HepG2 (cell line): ENCODE measurements around the gene PKD1L1. TPM values are rescaled to one million over a fixed set of nuclear protein-coding genes. Genes with fewer than 3 reads are reported as not detected.

Experiments
- ASH2L ChIP-seq: fragments of 300-600, 200-600 bp; sonication (generic); IDR thresholded peaks from 2 replicates; pipeline ENCODE4 v1.7.0; 2017; ENCODE audit warnings: low read depth, mild to moderate bottlenecking, moderate library complexity, mixed read lengths, low read length; ENCODE audit not compliant: insufficient read length
- EHMT2 ChIP-seq: fragments of 200-600 bp; sonication (generic); IDR thresholded peaks from 2 replicates; pipeline ENCODE4 v1.7.0; 2017; ENCODE audit warnings: antibody characterized with exemption, low read depth, low read length, borderline replicate concordance
- ISX ChIP-seq: sonication (generic); formaldehyde crosslinking; conservative IDR thresholded peaks from 2 replicates; pipeline ENCODE4 v1.5.0; 2020; ENCODE audit warnings: missing genetic modification reagents
- MTF1 ChIP-seq: sonication (generic); formaldehyde crosslinking; IDR thresholded peaks from 2 replicates; pipeline ENCODE4 v1.5.0; 2020; ENCODE audit warnings: missing genetic modification reagents
- PAX8 ChIP-seq: sonication (generic); formaldehyde crosslinking; IDR thresholded peaks from 2 replicates; pipeline ENCODE4 v1.8.0; 2022; ENCODE audit warnings: mild to moderate bottlenecking, missing genetic modification reagents, borderline replicate concordance
- RELA ChIP-seq: sonication (generic); formaldehyde crosslinking; IDR thresholded peaks from 2 replicates; pipeline ENCODE4 v1.4.0; 2020; ENCODE audit warnings: missing genetic modification reagents
- SATB2 ChIP-seq: sonication (generic); formaldehyde crosslinking; IDR thresholded peaks from 2 replicates; pipeline ENCODE4 v1.5.0; 2020; ENCODE audit warnings: missing genetic modification reagents
- SSRP1 ChIP-seq: IDR thresholded peaks from 2 replicates; pipeline ENCODE4 v1.6.1; 2016; ENCODE audit warnings: control low read depth
- YEATS2 ChIP-seq: sonication (generic); formaldehyde crosslinking; IDR thresholded peaks from 2 replicates; pipeline ENCODE4 v1.4.0; 2020; ENCODE audit warnings: missing genetic modification reagents, borderline replicate concordance
- ZBTB7A ChIP-seq: sonication (generic); formaldehyde crosslinking; IDR thresholded peaks from 2 replicates; pipeline ENCODE4 v1.8.0; 2022; ENCODE audit warnings: mild to moderate bottlenecking, missing genetic modification reagents
- ZNF205 ChIP-seq: IDR thresholded peaks from 2 replicates; pipeline ENCODE4 v1.6.1; 2018; ENCODE audit warnings: missing biosample characterization, missing genetic modification reagents
- ZNF296 ChIP-seq: sonication (generic); formaldehyde crosslinking; conservative IDR thresholded peaks from 2 replicates; pipeline ENCODE4 v1.5.0; 2020; ENCODE audit warnings: mild to moderate bottlenecking, missing genetic modification reagents
- ZNF589 ChIP-seq: sonication (generic); formaldehyde crosslinking; conservative IDR thresholded peaks from 2 replicates; pipeline ENCODE4 v1.8.0; 2022; ENCODE audit warnings: mild to moderate bottlenecking, moderate library complexity, missing genetic modification reagents
- ZNF616 ChIP-seq: sonication (generic); formaldehyde crosslinking; IDR thresholded peaks from 2 replicates; pipeline ENCODE4 v1.5.0; 2020; ENCODE audit warnings: low read depth, mild to moderate bottlenecking, missing genetic modification reagents
- ZNF816 ChIP-seq: sonication (generic); formaldehyde crosslinking; IDR thresholded peaks from 2 replicates; pipeline ENCODE4 v1.8.0; 2022; ENCODE audit warnings: missing genetic modification reagents, mild to moderate bottlenecking, borderline replicate concordance
- ZNF83 ChIP-seq: sonication (generic); formaldehyde crosslinking; IDR thresholded peaks from 2 replicates; pipeline ENCODE4 v1.4.0; 2020; ENCODE audit warnings: missing genetic modification reagents, mild to moderate bottlenecking, borderline replicate concordance
- polyA plus RNA-seq, 8 experiments: library from polyadenylated mRNA; depleted of rRNA in 3 of 8; stranded (reverse) in 7 of 8; unstranded in 1 of 8; fragments of >200 nt; fragmentation: Illumina TruSeq in 4 of 8; extraction: Trizol in 4 of 8; gene quantifications; 2 replicates each; pipeline versions ENCODE4 v1.2.1 to v1.2.3, GENCODE V29; 2011 to 2016; ENCODE audit warnings: low read depth in 4 of 8, missing spikeins in 1 of 8, mixed read lengths in 1 of 8; ENCODE audit not compliant: insufficient read depth in 1 of 8
- total RNA-seq, 5 experiments: library from RNA; depleted of rRNA; stranded (reverse); fragments of >200 nt; fragmentation: Illumina TruSeq; extraction: Trizol; gene quantifications; 2 replicates each; pipeline ENCODE4 v1.2.3, GENCODE V29; 2016; ENCODE audit warnings: low read depth in 1 of 5
- TF ChIP-seq, protein P1 (sequence below): sonication (generic); formaldehyde crosslinking; IDR thresholded peaks from 2 replicates; pipeline ENCODE4 v1.4.0; 2020; ENCODE audit warnings: missing genetic modification reagents
- TF ChIP-seq, protein P2 (sequence below): sonication (generic); formaldehyde crosslinking; IDR thresholded peaks from 2 replicates; pipeline ENCODE4 v1.4.0; 2020; ENCODE audit warnings: missing genetic modification reagents, borderline replicate concordance
- TF ChIP-seq, protein P3 (sequence below): sonication (generic); formaldehyde crosslinking; IDR thresholded peaks from 2 replicates; pipeline ENCODE4 v1.4.0; 2020; ENCODE audit warnings: missing genetic modification reagents
- TF ChIP-seq, protein P4 (sequence below): sonication (generic); formaldehyde crosslinking; IDR thresholded peaks from 2 replicates; pipeline ENCODE4 v1.5.0; 2020; ENCODE audit warnings: mild to moderate bottlenecking, missing genetic modification reagents

Gene PKD1L1
- total and polyA plus RNA-seq, 2 of the 13 experiments (the other 11 are each of a cell fraction or from before 2014, with no cell fraction given), result 0.01 TPM; not detected in 1

DNA sequence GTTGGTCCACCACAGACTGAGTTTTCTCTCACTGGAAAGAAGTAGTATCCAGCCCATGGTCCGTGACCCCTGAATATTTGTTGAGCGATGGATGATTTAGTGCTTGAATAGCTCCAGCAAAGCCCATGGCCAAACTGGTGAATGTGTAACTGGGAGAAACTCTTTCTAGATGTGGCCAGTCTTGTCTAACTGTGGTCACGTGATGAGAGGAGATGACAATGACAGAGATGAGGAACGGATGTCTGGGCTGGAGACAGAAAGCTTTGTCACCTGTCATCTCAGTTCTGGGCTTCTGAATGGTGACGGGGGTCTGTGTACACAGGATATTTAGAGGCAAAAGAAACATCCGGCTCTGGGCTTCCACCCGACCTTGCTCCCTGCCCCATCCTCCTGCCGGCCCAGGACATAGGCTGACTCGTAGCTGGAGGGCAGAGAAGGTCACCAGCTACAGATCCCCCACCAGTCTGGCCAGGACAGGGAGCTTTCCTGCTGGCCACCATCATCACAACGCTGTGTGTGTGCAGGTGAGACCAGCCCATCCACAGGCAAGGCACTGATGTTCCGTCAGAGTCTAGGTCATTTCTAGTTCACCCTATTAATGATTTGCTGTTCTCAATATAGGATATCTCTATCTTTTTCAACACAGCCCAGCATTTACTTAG, 213.8 kb downstream of the PKD1L1 start (continued):
- TF ChIP-seq EHMT2, result no peak; the same call in 1 of the 2 replicates
- TF ChIP-seq SSRP1 (CRISPR knock-in tag), result no peak
- no peak for TF ChIP-seq ZNF83 (CRISPR knock-in tag)
- peak; percentile 43; the same call in 1 of the 2 replicates for TF ChIP-seq YEATS2 (CRISPR knock-in tag)
- TF ChIP-seq, protein P1, sequence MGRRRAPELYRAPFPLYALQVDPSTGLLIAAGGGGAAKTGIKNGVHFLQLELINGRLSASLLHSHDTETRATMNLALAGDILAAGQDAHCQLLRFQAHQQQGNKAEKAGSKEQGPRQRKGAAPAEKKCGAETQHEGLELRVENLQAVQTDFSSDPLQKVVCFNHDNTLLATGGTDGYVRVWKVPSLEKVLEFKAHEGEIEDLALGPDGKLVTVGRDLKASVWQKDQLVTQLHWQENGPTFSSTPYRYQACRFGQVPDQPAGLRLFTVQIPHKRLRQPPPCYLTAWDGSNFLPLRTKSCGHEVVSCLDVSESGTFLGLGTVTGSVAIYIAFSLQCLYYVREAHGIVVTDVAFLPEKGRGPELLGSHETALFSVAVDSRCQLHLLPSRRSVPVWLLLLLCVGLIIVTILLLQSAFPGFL, result no peak
- TF ChIP-seq, protein P2, sequence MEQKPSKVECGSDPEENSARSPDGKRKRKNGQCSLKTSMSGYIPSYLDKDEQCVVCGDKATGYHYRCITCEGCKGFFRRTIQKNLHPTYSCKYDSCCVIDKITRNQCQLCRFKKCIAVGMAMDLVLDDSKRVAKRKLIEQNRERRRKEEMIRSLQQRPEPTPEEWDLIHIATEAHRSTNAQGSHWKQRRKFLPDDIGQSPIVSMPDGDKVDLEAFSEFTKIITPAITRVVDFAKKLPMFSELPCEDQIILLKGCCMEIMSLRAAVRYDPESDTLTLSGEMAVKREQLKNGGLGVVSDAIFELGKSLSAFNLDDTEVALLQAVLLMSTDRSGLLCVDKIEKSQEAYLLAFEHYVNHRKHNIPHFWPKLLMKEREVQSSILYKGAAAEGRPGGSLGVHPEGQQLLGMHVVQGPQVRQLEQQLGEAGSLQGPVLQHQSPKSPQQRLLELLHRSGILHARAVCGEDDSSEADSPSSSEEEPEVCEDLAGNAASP (CRISPR knock-in tag), result peak; percentile 98
- TF ChIP-seq SATB2 (CRISPR knock-in tag), result peak; percentile 64; the same call in 1 of the 2 replicates
- peak; percentile 94 for TF ChIP-seq ZNF816 (CRISPR knock-in tag)
- no peak for TF ChIP-seq ZNF296 (CRISPR knock-in tag)
- 0 out of 2 replicates have a peak, but pooled peaks have one; percentile 9 for TF ChIP-seq ZNF205 (CRISPR knock-in tag)
- TF ChIP-seq ASH2L, result peak; percentile 40
- TF ChIP-seq, protein P3, sequence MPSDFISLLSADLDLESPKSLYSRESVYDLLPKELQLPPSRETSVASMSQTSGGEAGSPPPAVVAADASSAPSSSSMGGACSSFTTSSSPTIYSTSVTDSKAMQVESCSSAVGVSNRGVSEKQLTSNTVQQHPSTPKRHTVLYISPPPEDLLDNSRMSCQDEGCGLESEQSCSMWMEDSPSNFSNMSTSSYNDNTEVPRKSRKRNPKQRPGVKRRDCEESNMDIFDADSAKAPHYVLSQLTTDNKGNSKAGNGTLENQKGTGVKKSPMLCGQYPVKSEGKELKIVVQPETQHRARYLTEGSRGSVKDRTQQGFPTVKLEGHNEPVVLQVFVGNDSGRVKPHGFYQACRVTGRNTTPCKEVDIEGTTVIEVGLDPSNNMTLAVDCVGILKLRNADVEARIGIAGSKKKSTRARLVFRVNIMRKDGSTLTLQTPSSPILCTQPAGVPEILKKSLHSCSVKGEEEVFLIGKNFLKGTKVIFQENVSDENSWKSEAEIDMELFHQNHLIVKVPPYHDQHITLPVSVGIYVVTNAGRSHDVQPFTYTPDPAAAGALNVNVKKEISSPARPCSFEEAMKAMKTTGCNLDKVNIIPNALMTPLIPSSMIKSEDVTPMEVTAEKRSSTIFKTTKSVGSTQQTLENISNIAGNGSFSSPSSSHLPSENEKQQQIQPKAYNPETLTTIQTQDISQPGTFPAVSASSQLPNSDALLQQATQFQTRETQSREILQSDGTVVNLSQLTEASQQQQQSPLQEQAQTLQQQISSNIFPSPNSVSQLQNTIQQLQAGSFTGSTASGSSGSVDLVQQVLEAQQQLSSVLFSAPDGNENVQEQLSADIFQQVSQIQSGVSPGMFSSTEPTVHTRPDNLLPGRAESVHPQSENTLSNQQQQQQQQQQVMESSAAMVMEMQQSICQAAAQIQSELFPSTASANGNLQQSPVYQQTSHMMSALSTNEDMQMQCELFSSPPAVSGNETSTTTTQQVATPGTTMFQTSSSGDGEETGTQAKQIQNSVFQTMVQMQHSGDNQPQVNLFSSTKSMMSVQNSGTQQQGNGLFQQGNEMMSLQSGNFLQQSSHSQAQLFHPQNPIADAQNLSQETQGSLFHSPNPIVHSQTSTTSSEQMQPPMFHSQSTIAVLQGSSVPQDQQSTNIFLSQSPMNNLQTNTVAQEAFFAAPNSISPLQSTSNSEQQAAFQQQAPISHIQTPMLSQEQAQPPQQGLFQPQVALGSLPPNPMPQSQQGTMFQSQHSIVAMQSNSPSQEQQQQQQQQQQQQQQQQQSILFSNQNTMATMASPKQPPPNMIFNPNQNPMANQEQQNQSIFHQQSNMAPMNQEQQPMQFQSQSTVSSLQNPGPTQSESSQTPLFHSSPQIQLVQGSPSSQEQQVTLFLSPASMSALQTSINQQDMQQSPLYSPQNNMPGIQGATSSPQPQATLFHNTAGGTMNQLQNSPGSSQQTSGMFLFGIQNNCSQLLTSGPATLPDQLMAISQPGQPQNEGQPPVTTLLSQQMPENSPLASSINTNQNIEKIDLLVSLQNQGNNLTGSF, result 0 out of 2 replicates have a peak, but pooled peaks have one; percentile 50
- no peak for TF ChIP-seq RELA (CRISPR knock-in tag)
- peak; percentile 70; the same call in 1 of the 2 replicates for TF ChIP-seq ZNF616 (CRISPR knock-in tag)
- TF ChIP-seq ZBTB7A, result peak; percentile 98
- no peak for TF ChIP-seq ZNF589 (CRISPR knock-in tag)
- TF ChIP-seq, protein P4, sequence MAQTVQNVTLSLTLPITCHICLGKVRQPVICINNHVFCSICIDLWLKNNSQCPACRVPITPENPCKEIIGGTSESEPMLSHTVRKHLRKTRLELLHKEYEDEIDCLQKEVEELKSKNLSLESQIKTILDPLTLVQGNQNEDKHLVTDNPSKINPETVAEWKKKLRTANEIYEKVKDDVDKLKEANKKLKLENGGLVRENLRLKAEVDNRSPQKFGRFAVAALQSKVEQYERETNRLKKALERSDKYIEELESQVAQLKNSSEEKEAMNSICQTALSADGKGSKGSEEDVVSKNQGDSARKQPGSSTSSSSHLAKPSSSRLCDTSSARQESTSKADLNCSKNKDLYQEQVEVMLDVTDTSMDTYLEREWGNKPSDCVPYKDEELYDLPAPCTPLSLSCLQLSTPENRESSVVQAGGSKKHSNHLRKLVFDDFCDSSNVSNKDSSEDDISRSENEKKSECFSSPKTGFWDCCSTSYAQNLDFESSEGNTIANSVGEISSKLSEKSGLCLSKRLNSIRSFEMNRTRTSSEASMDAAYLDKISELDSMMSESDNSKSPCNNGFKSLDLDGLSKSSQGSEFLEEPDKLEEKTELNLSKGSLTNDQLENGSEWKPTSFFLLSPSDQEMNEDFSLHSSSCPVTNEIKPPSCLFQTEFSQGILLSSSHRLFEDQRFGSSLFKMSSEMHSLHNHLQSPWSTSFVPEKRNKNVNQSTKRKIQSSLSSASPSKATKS (CRISPR knock-in tag), result no peak
- no peak for TF ChIP-seq PAX8 (CRISPR knock-in tag)
- TF ChIP-seq ISX (CRISPR knock-in tag), result no peak
- TF ChIP-seq MTF1 (CRISPR knock-in tag), result no peak
